GM18907 (cell line): ENCODE data around the gene P2RY2.

Source experiments
- ATAC-seq: cut with Tn5 transposase; IDR thresholded peaks from one replicate; pipeline ENCODE4 v1.9.1; 2021; ENCODE audit warnings: mild to moderate bottlenecking, moderate library complexity; ENCODE audit not compliant: unreplicated experiment

Gene P2RY2

DNA sequence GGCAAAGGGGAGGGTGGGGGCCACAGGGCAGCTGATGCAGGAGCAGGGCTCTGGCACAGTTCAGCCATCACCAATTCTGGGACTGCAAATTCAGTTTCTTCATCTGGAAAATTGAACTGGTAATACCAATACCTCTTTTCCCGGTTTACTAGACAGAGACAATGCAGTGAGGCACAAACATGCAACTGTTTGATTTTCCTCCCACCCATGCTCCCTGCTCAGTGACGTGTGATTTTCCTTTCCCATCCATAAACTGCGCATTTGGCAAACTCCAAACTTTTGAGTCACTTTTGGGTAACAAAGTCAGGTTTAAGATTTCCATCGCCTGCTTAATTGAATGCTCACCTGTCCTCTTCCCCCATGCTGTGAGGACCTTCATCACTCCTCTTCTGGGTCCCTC, 23.2 kb downstream of the P2RY2 start:
- ATAC-seq: no peak

DNA sequence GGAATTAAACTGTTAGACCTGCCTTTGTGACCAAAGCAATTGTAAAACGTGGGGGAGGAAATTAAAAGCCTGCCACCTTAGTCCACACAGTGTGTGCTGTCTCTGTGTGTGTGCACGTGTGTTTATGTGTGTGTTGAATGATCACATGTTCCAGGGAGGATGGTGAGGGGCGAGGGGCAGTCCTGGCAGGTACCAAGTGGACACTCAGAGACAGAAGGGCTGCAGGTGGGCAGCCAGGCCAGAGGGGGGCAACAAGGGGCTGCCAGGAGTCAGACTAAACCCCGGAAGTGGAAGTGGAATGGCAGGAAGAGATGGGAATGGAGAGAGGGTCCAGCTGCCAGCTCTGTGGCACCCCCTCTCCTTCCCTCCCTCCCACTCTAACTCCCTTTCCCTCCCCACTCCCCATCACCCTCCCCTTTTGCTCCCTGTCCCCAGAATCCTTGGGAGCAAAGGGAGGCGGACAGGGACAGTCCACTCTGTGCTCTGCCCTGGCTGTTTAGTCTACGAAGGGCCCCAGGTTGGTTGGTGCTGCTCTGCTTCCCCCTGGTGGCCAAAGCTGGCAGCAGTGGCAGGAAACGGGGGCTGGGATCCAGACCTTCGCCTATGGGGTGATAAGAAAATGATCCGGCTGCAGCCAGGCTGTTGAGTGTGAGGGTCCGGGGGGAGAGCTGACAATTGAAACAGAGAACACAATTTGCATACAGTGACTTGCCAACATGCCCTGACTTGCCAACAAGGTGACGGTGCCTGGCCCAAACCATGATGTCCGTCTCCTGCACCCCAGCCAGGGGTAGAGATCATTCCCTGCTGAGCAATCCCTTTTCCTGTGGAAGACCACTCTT, 24.4 kb downstream of the P2RY2 start:
- ATAC-seq: peak; percentile 78

GRCh38 chr11:73243093-73243485, 25.0 kb downstream of the P2RY2 start:
- ATAC-seq: no peak

- ATAC-seq: no peak
These were observed 26.6 kb downstream of the P2RY2 start for GRCh38 chr11:73244589-73245240.

DNA sequence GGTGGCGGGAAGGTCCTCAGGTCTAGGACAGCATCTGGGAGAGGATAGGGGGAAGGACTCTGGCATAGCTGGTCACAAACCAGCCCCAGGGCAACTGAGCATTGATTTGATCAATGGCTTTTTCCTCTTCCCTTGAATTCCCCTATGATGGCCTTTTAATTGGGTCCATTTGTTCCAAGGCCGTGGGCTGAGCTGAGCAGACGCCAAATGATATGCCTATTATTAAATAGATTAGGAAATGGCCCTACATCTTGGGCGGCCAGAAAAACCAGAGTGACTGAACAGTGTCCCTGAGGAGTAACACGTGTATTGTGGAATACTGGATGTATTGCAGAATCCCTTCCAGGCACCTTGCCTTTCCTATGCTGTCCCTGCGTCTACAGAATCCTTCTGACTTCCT, 27.4 kb downstream of the P2RY2 start:
- ATAC-seq: no peak

GRCh38 chr11:73246303-73246702, 28.2 kb downstream of the P2RY2 start:
- no peak for ATAC-seq

GRCh38 chr11:73248526-73249185, 30.6 kb downstream of the P2RY2 start:
- no peak for ATAC-seq

GRCh38 chr11:73249304-73249703, 31.2 kb downstream of the P2RY2 start:
- ATAC-seq: no peak

GRCh38 chr11:73249853-73250783, 32.0 kb downstream of the P2RY2 start:
- no peak for ATAC-seq

DNA sequence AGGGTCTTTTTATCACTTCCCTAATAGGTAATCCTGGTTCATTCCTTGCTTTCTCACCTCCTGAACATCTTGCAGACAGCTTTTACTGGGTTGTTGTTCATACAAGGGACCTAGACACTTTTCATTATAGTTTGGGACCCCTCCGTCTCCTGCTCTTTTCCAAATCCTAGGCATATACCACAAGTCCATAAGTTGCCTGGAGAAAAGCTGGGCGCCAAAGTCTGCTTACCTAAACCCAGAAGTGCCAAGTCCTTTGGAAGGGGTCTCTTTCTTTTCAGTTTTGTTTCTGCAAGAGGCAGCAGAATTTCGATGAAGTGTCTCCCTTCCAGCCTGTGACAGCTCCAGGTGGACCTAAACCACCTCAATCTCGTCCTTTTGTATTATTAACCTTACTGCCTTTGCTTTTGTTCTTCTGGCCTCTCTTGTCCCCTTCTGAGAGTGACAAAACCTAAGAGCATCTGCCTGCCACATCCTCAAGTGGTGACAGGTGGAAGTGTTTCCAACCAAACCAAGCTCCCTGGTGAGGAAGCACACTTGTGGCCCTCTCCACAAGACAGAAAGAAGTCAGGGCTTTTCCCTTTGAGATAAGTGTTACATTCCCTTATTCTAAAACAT, 34.6 kb downstream of the P2RY2 start:
- ATAC-seq: no peak

DNA sequence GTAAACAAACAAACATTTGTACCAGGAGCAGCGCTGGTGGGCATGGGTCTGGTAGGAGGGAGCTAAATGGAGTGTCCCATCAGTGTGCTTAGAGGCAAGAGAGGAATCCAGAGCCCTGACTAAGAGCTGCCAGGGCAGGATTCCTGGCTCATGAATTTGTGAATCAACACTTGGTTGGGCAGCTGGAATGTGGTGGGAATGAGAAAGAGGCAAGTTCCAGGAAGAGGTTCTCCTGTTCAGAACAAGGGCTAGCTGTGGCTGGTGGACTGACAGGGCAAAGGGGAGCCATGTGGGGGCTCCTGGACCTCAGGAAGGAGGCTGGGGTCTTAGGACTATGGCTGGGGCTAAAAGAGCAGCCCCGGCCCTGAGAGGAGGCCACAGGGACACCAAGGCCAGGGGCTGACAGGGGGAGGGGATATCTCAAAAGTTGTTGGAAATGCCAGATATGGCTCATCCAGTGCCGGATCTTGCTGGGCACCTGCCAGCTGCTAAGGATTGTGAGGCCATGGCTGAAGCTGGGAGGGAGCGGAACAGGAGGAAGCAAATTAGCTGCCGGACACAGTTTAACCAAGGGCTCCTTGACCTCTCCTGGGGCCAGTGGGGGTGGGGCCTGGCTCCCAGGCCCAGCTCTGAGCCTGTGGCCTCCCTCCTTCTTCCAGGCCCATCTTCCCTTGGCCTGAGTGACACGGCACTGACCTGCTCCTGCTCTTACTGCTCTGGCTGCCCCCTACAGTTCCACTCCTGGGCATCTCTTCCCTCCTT, 39.4 kb downstream of the P2RY2 start:
- no peak for ATAC-seq

- ATAC-seq: no peak
These were observed 40.3 kb downstream of the P2RY2 start for GRCh38 chr11:73258104-73259035.

DNA sequence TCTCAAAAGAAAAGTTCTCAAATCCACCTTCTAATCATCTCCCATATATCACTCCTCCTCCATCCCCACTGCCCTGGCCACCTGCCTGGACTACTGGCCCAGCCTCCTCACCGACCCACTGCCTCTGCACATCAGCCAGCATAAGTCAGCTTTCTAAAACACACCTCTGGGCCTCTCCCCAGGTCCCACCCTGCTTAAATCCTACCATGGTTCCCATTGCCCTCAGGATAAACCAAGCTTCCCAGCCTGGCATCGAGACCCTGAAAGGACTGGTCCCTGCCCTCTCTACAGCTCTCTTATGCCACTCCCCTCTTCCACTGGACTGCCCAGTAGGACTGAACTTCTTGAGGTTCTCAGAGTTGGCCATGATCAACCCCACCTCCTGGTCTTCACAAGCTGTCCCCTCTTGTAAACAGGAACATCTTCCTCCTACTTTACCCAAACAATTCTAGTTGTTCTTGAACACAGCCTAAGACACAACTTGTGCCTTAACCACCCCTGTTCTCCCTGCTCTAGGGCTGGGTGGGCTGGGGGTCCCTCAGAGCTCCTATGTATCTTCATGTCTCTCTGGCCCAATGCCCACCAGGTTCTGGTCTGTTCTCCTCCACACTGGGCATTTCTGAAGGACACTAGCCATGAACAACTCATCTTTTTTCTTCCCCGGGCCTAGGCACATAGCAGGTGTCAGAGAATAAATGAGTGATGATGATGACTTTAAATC, 41.5 kb downstream of the P2RY2 start:
- no peak for ATAC-seq

DNA sequence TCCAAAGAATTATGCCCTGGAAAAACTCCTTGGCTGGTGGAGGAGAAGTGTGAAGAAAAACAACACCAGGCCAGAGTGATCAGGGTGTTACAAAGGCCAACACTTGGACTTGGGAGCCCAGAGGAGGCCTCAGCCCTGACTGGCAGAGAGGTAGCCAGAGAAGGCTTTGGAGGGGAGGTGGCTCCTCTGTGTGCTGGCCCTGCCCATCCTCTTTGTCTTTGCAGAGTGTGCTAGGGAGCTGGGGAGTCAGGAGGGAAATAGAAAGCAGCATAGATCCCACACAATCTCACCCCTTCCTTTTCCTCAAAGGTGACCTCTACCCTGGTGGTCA, 42.0 kb downstream of the P2RY2 start:
- no peak for ATAC-seq

- ATAC-seq: no peak
These were observed 44.9 kb downstream of the P2RY2 start for GRCh38 chr11:73262851-73263495.

- no peak for ATAC-seq
These were observed 45.6 kb downstream of the P2RY2 start for GRCh38 chr11:73263640-73264039.

DNA sequence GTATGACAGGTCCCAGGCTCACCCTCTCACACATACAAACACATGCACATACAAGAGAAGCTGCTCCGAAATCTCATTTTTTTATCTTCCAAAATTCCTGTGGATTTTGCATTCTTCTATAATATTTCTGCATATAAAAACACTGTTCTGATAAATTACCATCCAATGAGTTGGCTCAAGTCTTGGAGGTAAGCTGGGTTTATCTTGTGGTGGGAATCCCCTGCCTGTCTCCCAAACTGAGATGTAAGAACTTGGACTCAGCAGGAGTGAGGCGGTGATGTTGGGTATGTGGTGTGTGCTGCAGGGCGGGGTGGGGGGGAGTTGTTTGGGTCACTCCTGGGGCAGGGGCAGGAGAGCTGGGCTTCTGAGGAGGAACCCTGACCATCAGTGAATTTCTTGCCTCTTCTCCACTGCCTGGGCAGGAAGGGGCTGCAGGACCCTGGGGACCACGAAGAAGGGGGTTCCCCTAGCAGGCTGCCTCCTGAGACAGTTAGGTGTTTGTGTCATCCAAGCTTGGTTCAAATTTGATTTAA, 47.3 kb downstream of the P2RY2 start:
- no peak for ATAC-seq
